Upper lobe of left lung (tissue), 4 donors: ENCODE results near the gene ZNF714.

Experiments
- CTCF ChIP-seq, 6 experiments: fragments of 450-650 bp in 4 of 6; fragments of 200-600 bp in 2 of 6; sonication (generic) in 2 of 6; IDR thresholded peaks; one replicate each; pipeline ENCODE4 v1.5.1; 2016 to 2019; ENCODE audit warnings: antibody characterized with exemption in 6 of 6
- EP300 ChIP-seq, 4 donors: sonication (generic); formaldehyde crosslinking; IDR thresholded peaks; one replicate each; pipeline ENCODE4 v1.5.1; 2017; ENCODE audit warnings: antibody characterized with exemption in 4 of 4, control low read depth in 2 of 4
- POLR2A ChIP-seq, 4 donors: fragments of 450-650 bp; IDR thresholded peaks; one replicate each; pipeline ENCODE4 v1.5.1; 2016 to 2017; ENCODE audit warnings: antibody characterized with exemption in 4 of 4, mild to moderate bottlenecking in 2 of 4
- POLR2AphosphoS5 ChIP-seq, 2 donors: sonication (generic); formaldehyde crosslinking; IDR thresholded peaks; one replicate each; pipeline ENCODE4 v1.5.1; 2017; ENCODE audit warnings: antibody characterized with exemption in 2 of 2

DNA sequence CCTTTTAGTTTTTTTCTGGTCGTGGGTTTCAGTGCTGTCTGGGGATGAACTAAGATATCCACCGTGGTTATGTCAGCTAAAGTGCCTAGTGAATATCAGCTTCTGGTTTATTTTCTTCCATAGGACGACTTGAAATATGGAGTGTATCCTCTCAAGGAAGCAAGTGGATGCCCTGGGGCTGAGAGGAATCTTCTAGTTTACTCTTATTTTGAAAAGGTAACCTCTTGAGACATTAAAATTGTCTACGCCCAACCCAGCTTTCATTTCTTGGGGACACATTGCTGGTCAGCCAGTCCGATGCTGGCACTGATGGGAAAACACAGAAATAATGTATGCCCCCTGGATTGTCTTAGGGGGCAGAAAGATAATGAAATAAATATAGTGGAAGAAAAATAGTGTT lies 61.4 kb downstream of the ZNF714 start:
- TF ChIP-seq POLR2A (IDR thresholded peaks at IDR 0.05) (no peak), CTCF (IDR thresholded peaks at IDR 0.05) (no peak), EP300 (IDR thresholded peaks at IDR 0.05) (no peak), POLR2AphosphoS5 (IDR thresholded peaks at IDR 0.05) (no peak)
